NCI-H226 (cell line): ENCODE measurements around the gene PCDHGC4.

ENCODE experiments used
- DNase-seq: peaks from one replicate; pipeline ENCODE4 v3.0.0-alpha.2; 2015

Gene PCDHGC4

DNA sequence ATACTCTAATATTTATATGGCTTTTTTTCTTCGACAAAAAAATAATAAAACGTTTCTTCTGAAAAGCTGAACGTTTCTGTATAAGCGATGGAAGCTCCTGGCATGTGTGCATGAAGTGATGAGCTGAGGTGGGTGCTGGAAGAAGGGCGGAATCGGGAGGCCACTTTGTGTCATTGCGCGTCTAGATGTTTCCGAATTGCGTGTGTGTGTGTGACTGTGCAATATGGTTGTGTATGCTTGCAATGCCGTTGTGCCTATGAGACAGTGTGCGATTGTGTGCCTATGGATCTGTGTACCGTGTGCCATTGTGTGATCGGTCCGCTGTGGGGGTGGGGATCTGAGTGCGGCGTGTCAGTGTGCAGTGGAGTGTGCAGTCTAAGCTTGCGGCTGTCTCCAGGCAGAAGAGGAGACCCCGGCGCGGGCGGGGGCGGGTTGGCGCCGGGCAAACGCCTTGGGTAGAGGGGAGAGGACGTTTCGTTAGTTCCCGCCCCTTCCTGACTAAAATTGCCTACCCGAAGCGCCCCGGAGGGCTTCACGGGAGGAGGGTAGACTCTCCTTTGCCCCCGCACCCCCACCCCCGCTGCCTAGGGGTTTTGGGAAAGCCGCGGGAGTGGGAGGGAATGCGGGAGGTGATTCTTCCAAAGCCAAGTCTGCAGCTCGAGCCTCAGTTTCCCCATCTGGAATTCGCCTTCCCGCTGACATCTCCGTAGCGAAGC lies 28.2 kb downstream of the PCDHGC4 start:
- no peak for DNase-seq

DNA sequence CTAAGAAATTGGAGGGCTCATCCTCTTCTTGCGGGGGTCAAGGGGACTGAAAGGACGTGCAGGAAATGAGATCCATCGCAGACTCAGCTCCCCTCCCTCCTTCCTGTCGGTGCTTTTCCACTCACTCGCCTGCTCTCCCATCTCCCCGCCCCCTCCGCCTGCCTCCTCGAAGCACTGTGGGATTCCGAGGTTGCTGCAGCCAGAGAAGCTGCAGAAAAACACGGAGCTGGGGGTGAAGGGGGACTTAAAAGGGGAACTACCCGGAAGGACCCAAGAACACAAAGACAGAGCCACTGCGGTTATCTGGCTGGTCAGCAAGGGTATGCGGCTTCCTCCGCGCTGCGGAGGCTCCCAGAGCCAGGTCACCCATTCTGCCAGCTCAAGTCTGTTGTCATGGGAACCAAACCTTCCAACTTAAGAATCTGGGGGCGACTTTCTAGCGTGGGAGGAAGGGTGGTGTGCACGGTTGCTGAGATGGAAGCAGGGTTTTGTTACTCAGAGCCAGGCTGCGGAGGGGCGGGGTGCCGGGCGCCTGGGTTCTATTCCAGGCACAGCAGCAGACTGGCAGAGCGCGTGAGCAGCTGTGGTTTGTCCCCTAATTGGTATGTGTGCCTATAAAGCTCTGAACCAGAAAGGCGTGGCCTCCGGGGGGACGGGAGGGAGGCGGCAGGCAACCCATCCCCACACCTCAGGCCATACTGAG lies 28.9 kb downstream of the PCDHGC4 start:
- DNase-seq: peak; percentile 71

DNA sequence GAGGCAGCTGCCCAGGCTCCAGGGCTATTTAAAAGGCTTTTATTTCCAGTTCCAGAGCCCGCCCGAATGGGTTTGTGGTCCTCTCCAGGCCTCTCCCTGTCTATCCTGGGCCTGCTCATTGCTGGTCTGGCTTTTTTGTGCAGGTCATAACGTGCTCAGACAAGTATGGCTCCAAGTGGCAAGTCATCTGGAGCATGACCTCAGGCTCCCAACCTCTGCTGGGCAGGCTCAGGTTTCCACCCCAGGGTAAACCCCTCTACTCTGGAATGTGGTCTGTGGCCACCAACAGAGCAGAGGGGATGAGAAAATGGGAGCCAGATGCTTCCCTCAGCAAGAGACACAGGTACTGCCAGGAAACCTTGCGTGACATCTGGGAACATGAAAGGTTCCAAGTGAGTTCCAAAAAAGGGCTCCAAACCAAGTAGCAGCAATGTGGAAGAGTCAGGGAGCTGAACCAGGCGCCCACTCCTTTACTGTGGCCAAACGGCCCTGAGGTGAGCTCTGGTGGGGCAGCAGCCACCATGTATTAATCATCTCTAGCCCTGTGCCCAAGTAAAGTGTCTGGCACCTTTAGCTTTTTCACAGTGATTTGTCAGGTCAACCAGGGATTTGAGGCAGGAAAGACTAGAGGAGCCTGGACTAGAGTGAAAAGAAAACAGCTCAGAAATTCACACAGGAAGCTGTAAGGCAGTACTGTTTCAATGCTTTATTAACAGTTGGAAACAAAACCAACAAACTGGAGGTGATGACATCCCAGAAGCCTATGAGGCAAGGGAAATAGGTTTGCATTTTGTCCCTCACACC lies 29.7 kb downstream of the PCDHGC4 start:
- DNase-seq: no peak

DNA sequence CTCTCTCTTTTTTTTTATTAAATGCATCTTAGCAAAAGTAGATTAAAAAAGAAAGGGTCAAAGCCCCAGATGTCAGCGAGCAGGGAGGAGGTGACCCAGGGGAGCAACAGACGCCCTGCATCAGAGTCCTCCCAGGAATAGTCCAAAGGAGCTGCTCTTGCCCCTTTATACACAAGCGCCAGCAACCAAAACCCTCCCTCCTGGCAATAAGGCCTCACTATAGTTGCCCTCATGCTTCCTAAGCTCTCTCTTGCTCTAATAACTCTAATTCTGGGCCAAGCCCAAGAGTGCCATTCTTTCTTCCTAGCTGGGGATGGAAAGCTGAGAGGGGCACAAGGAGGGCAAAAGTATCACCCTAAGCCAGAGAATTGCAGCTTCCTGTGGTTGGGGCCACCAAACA lies 30.3 kb downstream of the PCDHGC4 start:
- DNase-seq: no peak

DNA sequence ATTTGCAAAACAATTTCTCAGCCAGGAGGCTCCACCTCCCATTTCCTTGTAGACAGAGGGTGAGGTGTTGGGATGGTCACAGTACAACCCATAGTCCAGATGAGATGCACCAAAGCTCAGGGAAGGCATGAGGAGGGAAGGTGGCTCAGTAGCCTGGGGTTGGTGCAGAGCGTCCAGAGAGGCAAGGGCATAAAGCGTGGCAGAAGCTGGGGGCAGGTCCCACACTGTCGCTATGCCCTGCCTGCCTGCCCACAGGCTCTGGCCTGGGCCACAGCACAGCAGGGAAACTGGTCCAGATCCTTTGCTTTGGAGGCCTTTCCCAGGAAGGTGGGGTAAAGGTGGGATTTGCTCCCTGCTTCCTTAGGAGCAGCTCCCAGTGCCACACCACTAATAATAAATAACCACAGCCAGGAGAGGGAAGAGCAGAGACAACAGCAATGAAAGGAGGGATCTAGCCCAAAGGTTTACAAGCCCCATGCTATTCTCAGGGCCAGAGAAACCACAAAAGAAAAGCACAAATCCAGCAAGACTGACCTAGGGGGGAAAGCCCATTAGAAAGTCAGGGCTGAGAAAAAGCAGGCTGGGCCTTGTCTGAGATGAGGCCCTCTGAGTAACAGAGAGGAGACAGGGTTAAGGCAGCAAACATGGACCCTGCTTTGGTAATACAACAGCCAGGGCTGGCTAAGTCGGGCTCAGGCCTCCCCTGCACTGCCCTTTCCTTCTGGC lies 31.3 kb downstream of the PCDHGC4 start:
- DNase-seq: no peak

DNA sequence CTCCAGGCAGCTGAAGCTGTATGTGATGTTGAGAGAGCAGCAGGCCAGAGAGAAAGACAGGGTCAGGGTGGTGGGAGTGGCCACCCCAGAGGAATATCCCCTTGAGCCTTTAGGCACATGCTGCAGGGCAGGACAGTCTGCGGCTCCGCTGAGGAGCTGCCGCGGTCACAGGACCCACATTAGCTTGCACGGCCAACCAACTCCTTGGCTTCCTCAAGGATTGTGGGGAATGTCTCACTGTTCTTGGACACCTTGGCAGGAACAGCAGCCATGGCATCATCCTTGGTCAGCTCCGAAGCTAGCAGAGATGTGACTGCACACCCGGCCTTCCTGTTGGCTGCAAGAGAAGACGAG lies 31.8 kb downstream of the PCDHGC4 start:
- no peak for DNase-seq

DNA sequence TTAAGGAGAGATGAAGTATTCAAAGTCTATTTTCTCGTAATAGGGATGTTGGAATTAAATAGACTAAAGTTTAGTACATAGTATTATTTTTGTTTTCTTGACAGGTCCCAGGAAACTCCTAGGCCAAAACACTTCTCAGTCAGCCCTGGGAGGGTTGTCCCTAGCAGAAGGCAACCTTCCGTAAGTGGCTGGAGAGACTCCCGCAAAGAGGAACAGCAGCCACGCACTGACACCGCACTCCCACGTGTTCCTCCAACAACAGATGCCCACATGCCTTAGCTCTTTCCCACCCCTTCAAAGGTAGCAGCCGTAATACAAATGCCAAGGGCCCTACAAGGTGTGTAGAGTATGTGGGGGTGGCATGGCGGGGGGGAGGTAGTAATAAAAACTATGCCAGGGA lies 32.5 kb downstream of the PCDHGC4 start:
- DNase-seq: no peak

DNA sequence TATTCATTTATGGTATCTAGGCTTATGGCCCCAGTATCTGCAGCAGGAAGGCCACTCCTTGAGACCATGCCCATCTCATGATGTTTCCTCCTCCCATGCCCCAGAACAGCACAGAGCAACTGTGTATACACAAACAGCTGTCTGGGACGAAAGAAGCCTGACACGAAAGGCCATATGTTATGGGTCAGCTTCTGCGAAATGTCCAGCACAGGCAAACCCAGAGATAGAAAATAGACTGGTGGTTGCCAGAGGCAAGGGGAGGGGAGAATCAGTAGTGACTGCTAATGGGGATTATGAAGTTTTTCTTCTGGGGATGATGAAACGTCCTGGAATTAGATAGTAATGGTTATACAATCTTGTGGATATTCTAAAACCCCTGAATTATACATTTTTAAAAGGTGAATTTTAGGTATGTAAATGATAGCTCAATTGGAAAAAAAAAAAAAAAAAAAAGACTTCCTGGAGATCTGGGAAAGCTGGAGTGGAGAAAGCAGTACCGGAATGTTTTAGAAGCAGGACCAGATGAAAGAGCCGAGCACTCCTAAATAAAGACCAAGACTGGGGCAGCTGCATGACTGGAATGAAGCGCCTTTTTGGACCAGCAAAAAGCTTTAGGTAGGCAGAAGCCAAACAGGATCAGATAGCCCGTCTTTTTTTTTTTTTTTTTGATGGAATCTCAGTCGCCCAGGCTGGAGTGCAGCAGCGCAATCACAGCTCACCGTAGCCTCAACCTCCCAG lies 33.2 kb downstream of the PCDHGC4 start:
- no peak for DNase-seq

DNA sequence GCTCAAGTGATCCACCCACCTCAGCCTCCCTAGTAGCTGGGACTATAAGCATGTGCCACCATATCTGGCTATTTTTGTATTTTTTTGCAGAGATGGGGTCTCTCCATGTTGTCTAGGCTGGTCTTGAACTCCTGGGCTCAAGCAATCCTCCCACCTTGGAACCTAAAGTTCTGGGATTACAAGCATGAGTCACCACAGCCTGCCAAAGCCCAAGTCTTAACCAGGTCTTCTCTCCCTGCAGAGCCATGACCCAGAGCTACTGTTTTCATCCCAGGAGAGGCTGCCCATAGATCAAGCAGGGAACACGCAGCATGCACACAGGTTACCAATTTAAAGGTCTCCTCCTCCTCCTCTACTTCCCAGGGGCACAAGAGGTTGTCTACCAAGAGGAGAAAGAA lies 33.8 kb downstream of the PCDHGC4 start:
- no peak for DNase-seq

DNA sequence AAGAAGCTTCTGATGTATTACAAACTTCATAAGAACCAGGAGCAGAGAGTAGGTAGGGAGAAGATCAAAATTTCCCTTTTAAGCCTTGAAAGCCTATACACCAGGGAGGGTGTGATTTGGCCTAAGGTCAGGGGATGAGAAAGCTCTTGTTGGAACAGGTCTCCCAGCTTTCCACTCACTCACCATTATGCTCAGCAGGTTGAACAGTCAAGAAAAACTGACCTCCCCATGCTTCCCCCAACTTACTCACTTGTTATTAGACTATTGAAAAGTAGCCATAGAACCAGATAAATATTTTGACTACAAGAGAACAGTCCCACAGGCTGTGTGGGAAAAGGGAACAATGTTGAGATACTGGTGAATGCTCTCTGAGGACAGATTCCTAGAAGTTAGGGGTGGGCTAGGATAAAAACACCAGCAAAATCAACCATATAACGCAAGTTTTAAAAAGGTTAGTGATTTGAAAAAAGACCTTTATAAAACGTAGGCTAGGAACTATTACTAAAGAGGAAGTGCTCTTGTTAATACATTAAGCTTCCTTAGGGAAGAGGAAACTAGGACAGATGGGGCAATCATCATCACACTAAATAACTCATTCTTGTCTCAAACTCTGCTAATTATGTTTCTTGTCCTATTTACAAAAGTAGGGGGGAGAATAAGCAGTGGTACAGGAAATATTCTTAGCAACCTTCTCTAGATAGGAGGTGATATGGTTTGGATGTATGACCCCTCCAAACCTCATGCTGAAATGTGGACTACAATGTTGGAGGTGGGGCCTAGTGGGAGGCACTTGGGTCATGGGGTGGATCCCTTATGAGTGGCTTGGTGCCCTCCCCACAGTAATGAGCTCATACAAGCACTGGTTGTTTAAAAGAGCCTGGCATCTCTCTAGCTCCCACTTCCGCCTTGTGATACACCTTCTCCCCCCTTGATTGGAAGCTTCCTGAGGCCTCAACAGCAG lies 35.1 kb downstream of the PCDHGC4 start:
- no peak for DNase-seq

DNA sequence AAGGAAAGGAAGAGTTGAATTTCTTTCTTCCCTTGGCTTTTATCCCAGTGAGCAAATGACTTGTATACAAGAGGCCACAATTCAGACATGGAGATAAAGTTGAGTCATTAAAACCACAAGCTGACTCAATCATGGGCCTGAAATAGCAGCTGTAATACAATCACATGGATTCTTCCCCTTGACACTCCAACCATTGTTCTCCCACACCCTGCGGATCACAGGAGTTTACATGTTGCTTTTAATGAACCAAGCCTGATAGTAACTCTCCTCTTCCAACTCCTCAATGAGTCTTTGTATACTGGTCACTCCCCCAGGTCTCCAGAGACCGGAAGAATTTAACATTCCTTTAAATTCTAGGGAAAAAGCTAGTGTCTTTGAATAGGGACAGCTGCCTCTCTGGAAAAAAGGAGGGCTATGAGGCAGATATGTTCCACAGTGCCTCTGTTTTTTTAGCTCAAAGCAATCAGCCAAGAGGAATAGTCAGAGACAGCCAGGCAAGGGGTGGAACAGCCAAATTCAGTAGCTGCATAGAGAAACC lies 36.5 kb downstream of the PCDHGC4 start:
- DNase-seq: peak; percentile 97

DNA sequence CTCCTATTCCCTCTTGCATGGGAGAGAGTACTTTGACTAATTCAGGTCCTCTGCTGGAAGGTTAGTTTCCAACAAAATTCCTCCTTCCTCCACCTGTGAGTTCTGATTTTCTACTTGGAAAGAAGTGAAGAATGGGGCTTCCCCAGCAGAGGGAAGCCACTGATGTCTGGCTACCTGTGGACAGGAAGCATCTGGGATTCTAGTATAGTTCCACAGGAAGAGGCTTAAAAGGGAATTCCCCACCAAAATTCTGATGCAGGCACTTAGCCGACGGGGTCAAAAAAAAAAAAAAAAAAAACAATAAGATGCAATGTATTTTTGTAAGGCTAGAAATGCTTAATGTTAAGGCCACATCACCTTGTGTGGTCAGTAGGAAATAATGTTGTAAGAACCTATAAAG lies 37.5 kb downstream of the PCDHGC4 start:
- DNase-seq: no peak

DNA sequence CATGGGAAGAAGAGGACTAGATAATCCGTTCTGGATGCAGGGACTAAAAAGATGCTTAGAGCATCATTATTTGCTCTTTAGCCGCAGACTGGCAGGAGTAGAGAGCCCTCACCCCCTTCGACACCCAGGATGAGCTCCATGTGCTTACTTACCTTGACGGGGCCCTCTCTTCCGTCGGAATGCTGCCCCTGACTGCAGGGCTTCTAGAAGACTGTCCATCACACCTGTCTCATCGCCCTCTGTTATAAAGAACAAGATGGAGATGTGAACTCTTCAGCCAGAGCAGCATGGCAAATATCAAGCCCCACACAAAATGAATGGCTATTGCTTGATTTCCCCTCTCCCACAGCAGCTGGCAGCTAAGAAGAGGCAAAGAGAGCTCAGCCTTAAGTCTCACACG lies 39.2 kb downstream of the PCDHGC4 start:
- no peak for DNase-seq

DNA sequence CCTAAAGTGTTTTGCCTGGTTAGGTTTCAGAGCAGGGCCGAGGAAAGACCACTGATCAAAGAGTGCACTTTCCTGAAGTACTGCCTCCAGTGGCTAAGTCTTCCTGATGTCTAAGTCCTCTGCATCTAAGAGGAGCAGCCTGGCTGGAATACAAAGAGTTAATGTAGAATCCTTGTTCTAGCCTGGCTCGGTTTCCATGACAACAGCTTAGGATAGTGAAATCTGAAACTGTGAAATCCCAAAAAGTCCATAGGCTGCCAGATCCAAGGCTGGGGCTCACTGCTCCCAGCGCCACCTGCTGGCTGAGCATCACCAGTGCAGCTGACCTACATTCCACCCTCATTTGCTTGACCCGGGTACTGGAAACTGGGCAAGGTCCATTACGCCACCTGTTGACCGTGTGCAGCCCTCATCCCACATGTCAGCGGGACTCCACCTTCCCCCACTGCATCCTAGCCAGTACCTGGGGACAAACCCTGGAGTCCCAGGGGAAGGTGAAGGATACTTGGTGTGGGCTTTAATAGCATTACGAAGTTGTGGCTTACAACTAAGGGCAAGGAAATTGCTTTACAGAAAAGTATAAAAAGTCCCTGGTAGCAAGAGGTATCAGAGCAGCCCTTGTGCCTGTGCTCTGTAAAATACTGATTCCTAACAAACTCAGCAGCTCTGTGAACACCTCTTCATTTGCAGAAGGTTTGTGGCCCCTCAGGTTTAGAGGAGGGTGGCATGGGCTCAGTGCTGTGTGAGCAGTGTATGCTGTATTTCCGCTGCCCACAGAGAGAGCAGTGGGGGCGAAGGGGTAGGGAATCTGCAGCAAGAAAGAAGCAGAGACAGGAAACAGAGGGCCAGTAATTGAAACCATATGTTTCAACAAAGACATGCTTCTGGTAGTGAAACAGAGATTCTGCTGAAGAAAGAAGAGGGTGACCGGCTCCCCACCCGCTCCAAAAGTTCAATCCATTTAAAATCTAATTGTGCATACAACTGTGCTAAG lies 40.1 kb downstream of the PCDHGC4 start:
- DNase-seq: peak; percentile 81

DNA sequence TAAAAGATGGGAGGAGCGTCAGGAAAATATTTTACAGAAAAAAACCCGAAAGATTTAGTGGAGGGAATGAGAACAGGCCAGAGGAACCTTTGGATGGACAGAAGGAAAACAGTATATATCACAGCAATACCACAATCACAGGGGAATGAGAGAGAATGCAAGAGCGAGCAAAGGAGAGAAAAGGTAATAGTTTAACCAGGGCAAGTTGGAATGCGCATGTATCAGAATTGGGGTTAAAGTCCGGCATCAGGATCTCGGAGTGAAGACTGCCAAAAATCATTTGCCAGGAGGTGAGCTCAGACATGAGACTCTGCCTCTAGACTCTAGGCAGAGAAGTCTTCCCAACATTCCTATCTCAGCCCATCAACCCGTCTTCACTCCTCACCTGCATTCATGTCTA lies 40.8 kb downstream of the PCDHGC4 start:
- DNase-seq: no peak

DNA sequence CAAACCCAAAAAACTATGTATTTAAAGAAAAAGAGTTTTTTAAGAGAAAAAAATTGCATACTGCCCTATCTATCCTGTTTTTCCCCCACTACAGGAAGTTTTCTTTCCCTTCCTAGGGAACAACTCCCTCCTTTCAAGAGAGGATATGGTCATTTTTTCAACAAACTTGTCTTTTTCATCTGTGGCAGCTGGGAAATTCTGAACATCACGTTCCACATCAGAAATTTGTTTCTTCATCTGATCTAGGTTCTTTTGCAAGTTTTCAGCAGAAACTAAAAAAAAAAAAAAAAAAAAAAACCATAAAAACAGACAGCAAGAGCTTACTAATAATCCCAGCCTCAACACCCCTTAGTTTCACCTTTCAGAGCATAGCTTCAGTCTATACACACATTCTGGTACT lies 42.6 kb downstream of the PCDHGC4 start:
- no peak for DNase-seq

DNA sequence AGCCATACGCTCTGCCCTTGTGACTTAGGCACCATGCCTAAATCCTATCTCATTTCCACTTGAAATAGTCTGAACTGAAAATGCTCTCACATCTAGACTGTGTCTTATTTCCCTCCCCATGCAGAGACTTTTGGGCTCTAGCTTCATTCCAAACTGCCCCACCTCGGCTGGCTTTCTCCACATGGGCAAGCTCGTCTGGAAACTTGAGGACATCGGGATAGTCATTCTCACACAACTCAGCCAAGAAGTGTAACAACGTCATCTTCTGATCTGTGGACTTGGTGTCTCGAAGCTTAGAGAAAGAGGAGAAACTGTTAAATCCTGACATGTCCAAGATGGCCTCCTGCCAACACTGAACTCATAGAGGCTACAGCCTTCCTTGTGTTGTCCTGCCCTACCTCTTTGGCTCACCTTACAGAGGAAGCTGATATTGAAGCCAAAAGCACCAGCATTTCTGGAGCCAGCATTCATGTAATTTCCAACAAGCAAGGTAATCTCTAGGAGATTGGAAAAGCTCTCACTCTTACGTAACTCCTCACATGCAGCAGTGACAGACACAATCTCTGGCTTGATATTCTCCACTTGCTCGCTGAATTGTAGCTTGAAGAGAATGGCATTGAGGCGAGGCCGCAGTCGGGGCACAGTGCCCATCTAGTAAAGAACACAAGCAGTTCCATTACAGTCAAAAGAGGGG lies 43.6 kb downstream of the PCDHGC4 start:
- DNase-seq: no peak

DNA sequence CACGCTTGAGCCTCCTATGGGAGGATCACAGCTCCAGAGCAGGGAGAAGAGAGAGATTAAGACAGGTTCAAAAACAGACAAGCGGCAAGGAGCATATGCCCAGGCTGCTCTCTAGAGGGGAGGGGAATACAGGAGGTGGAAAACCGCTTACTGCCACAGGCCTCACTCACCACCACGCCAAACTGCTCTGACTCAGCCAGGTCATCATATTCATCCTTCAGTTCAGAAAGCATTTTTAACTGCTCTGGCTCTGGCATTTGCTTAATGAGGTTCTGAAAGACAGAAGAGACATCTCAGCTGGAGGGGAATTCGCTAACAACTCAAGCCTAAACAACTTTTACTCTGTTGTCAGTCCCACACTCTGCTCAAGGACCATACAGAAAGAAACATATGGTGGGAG lies 44.2 kb downstream of the PCDHGC4 start:
- no peak for DNase-seq

DNA sequence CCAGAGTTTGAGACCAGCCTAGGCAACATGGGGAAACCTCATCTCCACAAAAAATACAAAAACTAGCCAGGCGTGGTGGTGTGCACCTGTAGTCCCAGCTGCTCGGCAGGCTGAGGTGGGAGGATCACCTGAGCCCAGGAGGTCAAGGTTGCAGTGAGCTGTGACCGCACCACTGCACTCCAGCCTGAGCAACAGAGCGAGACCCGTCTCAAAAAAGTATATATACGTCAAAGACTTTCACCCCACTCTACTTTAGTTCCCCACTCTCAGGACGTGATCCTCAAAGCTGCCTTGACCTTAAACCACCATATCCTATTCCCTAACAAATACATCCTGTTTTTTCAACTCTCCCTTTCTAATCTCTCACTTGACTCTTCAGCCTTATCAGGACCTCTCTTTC lies 45.0 kb downstream of the PCDHGC4 start:
- no peak for DNase-seq
